Activated CD8-positive, alpha-beta T cell treated with anti-CD3 and anti-CD28 coated beads, Interleukin-2, amount 10 ng/mL, durations not matched to agents 7 days and 5 days (primary cell): ENCODE data around the gene POLE4. TPM values are rescaled to one million over a fixed set of nuclear protein-coding genes. Genes with fewer than 3 reads are reported as not detected.

Source experiments
- ATAC-seq: fragments of 150-1000 bp; cut with Tn5 transposase; one replicate; pipeline ENCODE4 v1.10.0; 2021; ENCODE audit warnings: moderate library complexity
- CTCF ChIA-PET: fragments of 350-600 bp; sonication (Branson Sonifier 250); formaldehyde crosslinking; loops from one replicate; lab custom pipeline; 2021; ENCODE audit warnings: antibody characterized with exemption; lab: Charles Lee
- POLR2A ChIA-PET: fragments of 350-600 bp; sonication (Branson Sonifier 250); formaldehyde crosslinking; loops from one replicate; lab custom pipeline; 2021; ENCODE audit warnings: antibody characterized with exemption; lab: Charles Lee
- DNase-seq: peaks from one replicate; pipeline ENCODE4 v3.0.0-alpha.2; 2020
- H3K27ac Mint-ChIP-seq: one replicate; pipeline ENCODE4 v1.8.0; 2021; ENCODE audit warnings: mild to moderate bottlenecking, mixed read lengths
- H3K27me3 Mint-ChIP-seq: one replicate; pipeline ENCODE4 v1.8.0; 2021; ENCODE audit warnings: low read depth, mixed read lengths
- H3K36me3 Mint-ChIP-seq: one replicate; pipeline ENCODE4 v1.8.0; 2021; ENCODE audit warnings: low read depth, mixed read lengths
- H3K4me1 Mint-ChIP-seq: one replicate; pipeline ENCODE4 v1.8.0; 2021; ENCODE audit warnings: low read depth, mixed read lengths
- H3K4me3 Mint-ChIP-seq: one replicate; pipeline ENCODE4 v1.8.0; 2021; ENCODE audit warnings: mild to moderate bottlenecking, mixed read lengths
- H3K9me3 Mint-ChIP-seq: one replicate; pipeline ENCODE4 v1.8.0; 2022; ENCODE audit warnings: mixed read lengths; ENCODE audit not compliant: insufficient read depth
- total RNA-seq, 2 experiments: library from RNA; stranded (reverse); gene quantifications; one replicate each; pipeline ENCODE4 v1.2.3, GENCODE V29; 2021

The POLE4 gene
- total RNA-seq, 2 experiments from 2014 or later: 44.5 to 45.7 TPM

DNA sequence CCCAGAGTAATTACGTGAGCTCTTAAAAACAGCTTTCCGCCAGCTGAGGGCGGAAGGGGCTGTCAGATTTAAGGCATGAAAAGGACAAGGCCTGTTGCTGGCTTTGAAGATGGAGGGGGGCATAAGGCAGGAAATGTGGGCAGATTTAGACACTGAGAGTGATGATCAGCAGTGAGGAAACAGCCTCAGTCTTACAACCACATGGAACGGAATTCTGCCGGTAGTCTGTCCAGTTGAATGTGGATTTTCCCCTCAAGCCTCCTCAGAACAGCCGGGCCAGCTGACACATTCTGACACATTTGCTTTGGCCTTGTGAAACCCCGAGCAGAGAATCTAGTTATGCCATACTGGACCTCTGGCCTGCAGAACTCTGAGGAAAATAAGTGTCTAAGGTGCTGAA lies 16.6 kb downstream of the POLE4 start:
- ChIA-PET POLR2A (no interaction called here), CTCF (interaction anchor here (0.6 kb wide), 1 partner anchor 33 kb away, joined by 4 read pairs; no protein-coding TSS in a partner anchor)
- H3K9me3 Mint-ChIP-seq: no peaks in the 10 kb centered on the region
- peaks cover 3% of the 10 kb centered on the region for H3K36me3 Mint-ChIP-seq
- no peaks in the 10 kb centered on the region for H3K4me1 Mint-ChIP-seq
- no peak overlapping the region for H3K4me3 Mint-ChIP-seq
- H3K27ac Mint-ChIP-seq: no peak overlapping the region
- DNase-seq: no peak
- H3K27me3 Mint-ChIP-seq: no peaks in the 10 kb centered on the region
- no peak for ATAC-seq

DNA sequence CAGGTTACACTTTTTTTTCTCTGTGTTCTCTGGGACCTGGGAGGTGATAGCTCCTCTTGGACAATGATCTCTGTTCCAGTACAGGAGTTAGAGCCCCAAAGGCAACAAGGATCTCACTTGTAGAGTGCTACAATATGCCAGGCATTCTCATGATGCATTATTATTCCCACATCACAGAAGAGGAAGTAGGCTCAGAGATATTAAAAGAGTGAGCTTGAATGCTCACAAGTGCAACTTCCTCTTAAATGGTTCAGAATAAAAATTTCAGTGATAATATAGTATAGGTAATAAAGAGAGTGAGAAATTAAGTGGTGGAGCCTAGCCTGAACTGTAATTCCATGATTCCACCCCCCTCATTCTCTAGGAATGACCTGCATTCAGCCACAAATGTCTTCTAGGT lies 21.4 kb downstream of the POLE4 start:
- DNase-seq (no peak), ATAC-seq (no peak)
- ChIA-PET CTCF (interaction anchor here (1.0 kb wide), 1 partner anchor 13 kb away, joined by 3 read pairs; no protein-coding TSS in a partner anchor), POLR2A (no interaction called here)
- no peaks in the 10 kb centered on the region for H3K4me1 Mint-ChIP-seq
- no peaks in the 10 kb centered on the region for H3K36me3 Mint-ChIP-seq
- no peak overlapping the region for H3K4me3 Mint-ChIP-seq
- H3K27ac Mint-ChIP-seq: no peak overlapping the region
- no peaks in the 10 kb centered on the region for H3K27me3 Mint-ChIP-seq
- no peaks in the 10 kb centered on the region for H3K9me3 Mint-ChIP-seq

DNA sequence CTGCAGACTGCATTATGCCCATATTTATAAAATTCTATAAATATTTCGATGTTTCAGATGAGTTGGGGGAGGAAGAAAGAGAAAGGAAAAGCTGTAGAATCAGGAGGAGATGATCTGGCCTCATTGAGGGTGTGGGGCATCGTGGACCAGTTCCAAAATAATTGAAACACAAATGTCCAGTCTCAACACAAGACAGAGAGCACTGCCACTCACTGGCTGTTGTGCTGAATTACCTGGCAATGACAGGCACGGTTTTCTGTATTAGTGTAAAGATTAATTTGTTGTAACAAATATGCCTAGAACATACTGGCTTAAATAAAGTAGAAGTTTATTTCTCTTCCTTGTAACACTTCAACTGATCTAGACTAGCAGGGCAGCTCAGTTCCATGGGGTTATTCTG lies 24.1 kb downstream of the POLE4 start:
- Mint-ChIP-seq H3K4me1 (no peaks in the 10 kb centered on the region), H3K27me3 (no peaks in the 10 kb centered on the region), H3K36me3 (no peaks in the 10 kb centered on the region), H3K9me3 (no peaks in the 10 kb centered on the region), H3K27ac (no peak overlapping the region), H3K4me3 (no peak overlapping the region)
- DNase-seq (no peak), ATAC-seq (no peak)
- ChIA-PET POLR2A (no interaction called here), CTCF (interaction anchor here (1.3 kb wide), 1 partner anchor 10 kb away, joined by 4 read pairs; no protein-coding TSS in a partner anchor)

DNA sequence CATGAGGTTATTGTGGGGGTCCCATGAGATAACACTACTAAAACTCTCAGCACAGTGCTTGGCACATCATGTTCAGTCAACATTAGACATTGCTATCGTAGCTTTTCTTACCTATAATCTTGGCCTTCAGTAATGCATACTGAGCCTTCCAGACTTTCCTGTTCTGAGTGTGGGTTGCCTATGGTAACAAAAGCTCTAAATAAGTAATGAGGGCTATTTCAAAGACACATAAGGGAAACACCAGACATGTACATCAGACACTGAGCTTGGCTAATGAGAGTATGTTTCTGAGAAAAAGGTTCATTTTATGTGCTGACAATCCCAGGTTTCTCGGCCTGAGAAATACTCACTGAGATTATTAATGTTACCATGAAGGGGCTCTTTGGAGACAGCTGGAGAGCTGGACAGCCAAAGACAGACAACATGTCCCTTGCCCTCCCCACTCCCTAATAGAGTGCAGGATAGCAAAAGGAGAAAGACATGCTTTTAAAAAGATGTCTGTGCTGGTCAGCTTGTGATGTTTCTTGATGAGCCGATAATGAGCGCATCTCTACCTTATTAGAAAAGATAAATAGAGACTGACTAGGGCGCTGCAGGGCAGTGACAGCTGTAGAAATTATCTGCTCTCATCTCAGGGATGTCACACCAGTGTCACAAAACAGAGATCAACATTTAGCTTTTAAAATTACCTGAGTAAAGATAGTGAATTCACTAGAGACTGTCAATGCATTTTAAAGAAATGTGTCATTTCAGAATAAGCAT lies 25.4 kb downstream of the POLE4 start:
- CTCF ChIA-PET: interaction anchor here (1.3 kb wide), 1 partner anchor 8 kb away, joined by 4 read pairs; no protein-coding TSS in a partner anchor
- POLR2A ChIA-PET: interaction anchor here (0.6 kb wide), 1 partner anchor 14 kb away, joined by 4 read pairs; no protein-coding TSS in a partner anchor
- no peaks in the 10 kb centered on the region for H3K9me3 Mint-ChIP-seq
- no peak overlapping the region for H3K4me3 Mint-ChIP-seq
- no peaks in the 10 kb centered on the region for H3K36me3 Mint-ChIP-seq
- H3K27me3 Mint-ChIP-seq: no peaks in the 10 kb centered on the region
- DNase-seq (no peak), ATAC-seq (no peak)
- no peaks in the 10 kb centered on the region for H3K4me1 Mint-ChIP-seq
- no peak overlapping the region for H3K27ac Mint-ChIP-seq

DNA sequence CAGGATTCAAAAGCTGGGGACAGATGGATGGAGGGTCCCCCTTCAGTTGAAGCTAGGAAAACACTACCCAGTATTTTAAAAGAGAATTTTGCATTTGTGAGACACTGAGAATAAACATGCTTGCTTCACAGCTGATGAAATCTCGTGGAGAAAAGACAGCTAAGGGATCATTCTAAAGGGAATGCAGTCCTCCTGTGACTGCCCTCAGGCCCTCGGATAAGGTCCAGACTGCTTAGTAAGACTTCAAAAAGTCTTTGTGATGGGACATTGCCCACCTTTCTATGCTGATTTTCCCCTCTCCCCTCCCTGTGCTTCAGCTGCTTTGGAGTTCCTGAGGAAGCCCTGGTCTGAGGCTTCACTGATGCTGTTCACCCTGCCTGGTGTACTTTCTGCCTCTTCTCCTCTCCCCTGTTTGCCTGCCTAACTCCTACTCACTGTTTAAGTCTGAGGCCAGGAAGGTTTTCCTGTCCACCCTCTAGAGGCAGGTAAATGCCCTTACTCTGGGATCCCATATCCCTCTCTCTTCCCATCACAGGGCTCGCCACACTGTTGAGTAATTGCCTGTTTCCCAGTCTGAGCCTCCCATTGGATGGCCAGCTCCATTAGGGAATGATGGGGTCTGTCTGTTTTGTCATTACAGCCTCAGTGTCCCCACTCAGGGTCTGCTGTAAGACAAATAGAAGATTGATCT lies 26.6 kb downstream of the POLE4 start:
- POLR2A ChIA-PET: no interaction called here
- Mint-ChIP-seq H3K4me1 (no peaks in the 10 kb centered on the region), H3K27me3 (no peaks in the 10 kb centered on the region), H3K27ac (no peak overlapping the region), H3K36me3 (no peaks in the 10 kb centered on the region), H3K4me3 (no peak overlapping the region), H3K9me3 (no peaks in the 10 kb centered on the region)
- CTCF ChIA-PET: no interaction called here
- DNase-seq (no peak), ATAC-seq (no peak)

DNA sequence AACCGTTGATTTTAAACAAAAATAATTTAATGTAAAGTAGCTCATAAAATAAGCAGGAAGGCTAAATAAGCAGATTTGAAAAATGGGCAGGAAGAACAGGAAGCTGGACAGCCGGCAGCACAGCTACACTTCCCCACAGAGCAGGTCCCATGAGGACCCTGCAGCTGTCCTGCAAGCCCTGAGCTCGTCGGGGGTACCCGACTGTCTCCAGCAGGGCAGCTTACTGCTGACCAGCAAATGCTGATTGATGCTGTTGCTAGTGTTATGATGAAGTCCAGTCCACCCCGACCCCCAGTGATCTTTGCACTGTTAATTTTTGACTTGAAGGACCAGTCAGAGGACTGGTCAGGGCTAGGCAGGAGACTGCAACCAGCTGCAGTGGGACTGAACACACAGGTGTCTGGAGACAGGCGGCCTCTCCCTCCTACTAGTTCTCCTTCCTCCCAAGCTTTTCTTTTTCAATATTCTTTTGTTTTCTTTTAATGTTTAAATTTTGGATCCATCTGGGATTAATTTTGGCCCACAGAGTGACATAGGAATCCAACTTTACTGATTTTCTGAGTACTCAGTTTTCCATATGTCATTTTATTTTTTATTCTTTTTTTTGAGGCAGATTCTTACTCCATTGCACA lies 27.7 kb downstream of the POLE4 start:
- Mint-ChIP-seq H3K9me3 (no peaks in the 10 kb centered on the region), H3K27ac (no peak overlapping the region), H3K27me3 (no peaks in the 10 kb centered on the region), H3K4me3 (no peak overlapping the region), H3K36me3 (no peaks in the 10 kb centered on the region), H3K4me1 (no peaks in the 10 kb centered on the region)
- CTCF ChIA-PET: no interaction called here
- no peak for ATAC-seq
- DNase-seq: no peak
- POLR2A ChIA-PET: no interaction called here

DNA sequence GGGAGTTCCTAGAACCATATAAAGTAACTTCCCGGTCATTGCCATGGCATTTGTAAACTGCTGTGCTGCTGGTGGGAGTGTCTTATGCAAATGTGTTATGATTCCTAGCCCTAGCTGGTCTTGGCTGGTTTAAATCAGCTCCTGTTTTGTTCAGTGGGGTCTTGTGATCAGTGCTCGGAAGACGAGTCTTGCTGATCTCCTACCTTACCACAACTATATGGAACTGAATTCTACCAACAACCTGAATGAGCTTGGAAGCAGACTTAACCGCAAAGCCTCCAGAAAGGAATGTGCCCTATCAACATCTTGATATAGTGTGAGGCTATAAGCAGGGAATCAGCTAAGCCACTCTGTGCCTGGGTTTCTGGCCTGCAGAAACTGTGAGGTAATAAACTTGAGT lies 33.5 kb downstream of the POLE4 start:
- ChIA-PET CTCF (interaction anchor here (1.4 kb wide), 1 partner anchor 9 kb away, joined by 4 read pairs; no protein-coding TSS in a partner anchor), POLR2A (interaction anchor here (0.9 kb wide), 1 partner anchor 9 kb away, joined by 3 read pairs; no protein-coding TSS in a partner anchor)
- H3K4me3 Mint-ChIP-seq: no peak overlapping the region
- no peaks in the 10 kb centered on the region for H3K27me3 Mint-ChIP-seq
- no peak overlapping the region for H3K27ac Mint-ChIP-seq
- H3K36me3 Mint-ChIP-seq: no peaks in the 10 kb centered on the region
- H3K4me1 Mint-ChIP-seq: no peaks in the 10 kb centered on the region
- ATAC-seq (no peak), DNase-seq (no peak)
- H3K9me3 Mint-ChIP-seq: no peaks in the 10 kb centered on the region

DNA sequence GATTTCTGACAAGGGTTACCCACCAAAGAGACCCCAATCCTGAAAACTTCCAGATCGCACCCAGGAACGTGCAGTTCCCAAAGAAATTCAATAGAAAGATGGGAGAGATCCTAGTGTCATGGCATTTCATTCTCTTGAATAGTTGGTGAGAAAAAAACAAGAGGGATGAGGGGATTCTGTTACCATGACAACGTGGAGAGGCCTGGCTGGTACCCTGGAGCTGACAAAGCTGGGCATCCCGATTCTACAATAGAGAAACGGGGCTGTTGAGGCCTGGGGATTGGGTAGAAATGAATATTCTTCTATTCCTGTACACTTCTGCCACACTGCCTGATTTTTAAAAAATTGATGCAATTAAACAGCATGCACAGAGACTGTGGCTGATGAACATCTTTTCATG lies 41.0 kb downstream of the POLE4 start:
- Mint-ChIP-seq H3K4me1 (no peaks in the 10 kb centered on the region), H3K4me3 (no peak overlapping the region), H3K36me3 (no peaks in the 10 kb centered on the region), H3K27me3 (no peaks in the 10 kb centered on the region), H3K9me3 (no peaks in the 10 kb centered on the region), H3K27ac (no peak overlapping the region)
- POLR2A ChIA-PET: no interaction called here
- no peak for DNase-seq
- CTCF ChIA-PET: no interaction called here
- no peak for ATAC-seq

DNA sequence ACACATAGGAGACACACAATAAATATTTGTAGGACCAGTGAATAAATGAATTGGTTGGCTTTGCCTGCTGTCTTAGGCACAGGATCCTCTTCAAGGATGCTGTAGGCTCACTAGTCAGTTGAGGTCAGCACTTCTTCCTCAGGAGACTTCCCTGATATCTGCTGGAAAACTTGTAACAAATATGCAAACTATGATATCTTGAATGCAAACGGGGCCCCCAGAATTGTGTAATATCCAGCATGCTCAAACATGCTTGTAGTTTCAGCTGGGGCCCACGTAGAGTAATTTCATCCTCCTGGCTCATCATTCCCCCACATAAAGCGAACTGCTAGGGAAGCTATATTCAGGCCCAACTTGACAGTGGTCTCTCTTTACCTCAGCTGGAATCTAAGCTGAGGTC lies 43.6 kb downstream of the POLE4 start:
- no peak for ATAC-seq
- H3K9me3 Mint-ChIP-seq: no peaks in the 10 kb centered on the region
- CTCF ChIA-PET: interaction anchor here (1.1 kb wide), 1 partner anchor 10 kb away, joined by 3 read pairs; no protein-coding TSS in a partner anchor
- no peaks in the 10 kb centered on the region for H3K4me1 Mint-ChIP-seq
- no peaks in the 10 kb centered on the region for H3K27me3 Mint-ChIP-seq
- no peak overlapping the region for H3K4me3 Mint-ChIP-seq
- POLR2A ChIA-PET: no interaction called here
- H3K27ac Mint-ChIP-seq: no peak overlapping the region
- H3K36me3 Mint-ChIP-seq: no peaks in the 10 kb centered on the region
- no peak for DNase-seq

DNA sequence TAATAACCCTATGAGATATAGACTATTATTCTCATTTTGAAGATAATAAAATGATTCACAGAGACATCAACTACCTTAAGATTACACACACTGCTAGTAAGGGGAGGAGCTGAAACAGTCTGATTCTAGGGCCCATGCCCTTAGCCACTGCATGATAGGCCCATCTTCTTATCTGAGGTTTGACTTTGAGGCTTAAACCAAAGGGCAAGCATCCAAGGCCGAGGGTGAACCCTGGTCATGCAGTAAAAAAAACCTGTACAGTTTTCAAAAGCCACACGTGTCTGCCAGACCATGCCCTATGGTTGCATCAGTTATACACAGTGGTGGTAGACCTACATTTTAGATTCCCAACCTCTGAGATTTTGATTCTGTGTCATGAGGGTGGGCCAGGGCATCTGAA lies 44.8 kb downstream of the POLE4 start:
- no peak overlapping the region for H3K4me3 Mint-ChIP-seq
- DNase-seq (no peak), ATAC-seq (no peak)
- no peaks in the 10 kb centered on the region for H3K4me1 Mint-ChIP-seq
- no peaks in the 10 kb centered on the region for H3K36me3 Mint-ChIP-seq
- ChIA-PET POLR2A (no interaction called here), CTCF (no interaction called here)
- no peak overlapping the region for H3K27ac Mint-ChIP-seq
- no peaks in the 10 kb centered on the region for H3K9me3 Mint-ChIP-seq
- no peaks in the 10 kb centered on the region for H3K27me3 Mint-ChIP-seq

DNA sequence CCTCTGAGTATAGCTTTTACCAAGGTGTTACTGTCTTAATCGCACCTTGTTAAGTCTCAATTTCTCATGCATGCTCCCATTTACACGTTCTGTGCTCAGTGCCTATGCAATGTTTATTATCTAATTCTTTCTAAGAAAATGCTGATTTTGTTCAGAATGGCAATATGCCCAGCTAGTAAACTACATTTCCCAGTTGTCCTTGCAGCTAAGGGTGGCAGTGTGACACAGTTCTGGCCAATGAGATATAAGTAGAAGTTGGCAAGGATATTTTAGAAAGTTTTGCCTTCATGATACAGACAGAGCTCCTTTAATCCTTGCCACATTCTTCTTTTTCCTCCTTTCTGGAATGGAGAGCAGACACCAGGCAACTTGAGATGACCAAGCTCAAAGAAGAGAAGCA lies 45.3 kb downstream of the POLE4 start:
- ChIA-PET POLR2A (no interaction called here), CTCF (no interaction called here)
- ATAC-seq: no peak

DNA sequence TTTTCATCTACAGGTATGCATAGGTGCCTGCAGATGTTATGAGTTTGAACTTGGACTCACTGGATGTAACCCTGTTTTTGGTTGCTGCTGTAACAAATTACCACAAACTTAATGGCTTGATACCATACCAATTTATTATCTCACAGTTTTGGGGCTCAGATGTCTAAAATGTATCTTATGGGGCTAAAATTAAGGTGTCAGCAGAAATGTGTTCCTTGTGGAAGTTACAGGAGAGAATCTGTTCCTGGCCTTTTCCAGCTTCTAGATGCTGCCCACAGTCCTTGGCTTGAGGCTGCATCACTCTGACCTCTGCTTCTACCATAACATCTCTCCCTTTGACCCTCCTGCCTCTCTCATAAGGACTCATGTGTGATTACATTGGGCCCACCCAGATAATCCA lies 47.6 kb downstream of the POLE4 start:
- ATAC-seq (no peak), DNase-seq (no peak)
- ChIA-PET CTCF (no interaction called here), POLR2A (no interaction called here)
- Mint-ChIP-seq H3K27ac (no peak overlapping the region), H3K4me3 (no peak overlapping the region), H3K27me3 (no peaks in the 10 kb centered on the region), H3K36me3 (no peaks in the 10 kb centered on the region), H3K4me1 (no peaks in the 10 kb centered on the region), H3K9me3 (no peaks in the 10 kb centered on the region)

More for the DNA sequence above, 45.3 kb downstream of the POLE4 start:
- Mint-ChIP-seq H3K27ac (no peak overlapping the region), H3K36me3 (no peaks in the 10 kb centered on the region), H3K4me1 (no peaks in the 10 kb centered on the region), H3K9me3 (no peaks in the 10 kb centered on the region), H3K4me3 (no peak overlapping the region), H3K27me3 (no peaks in the 10 kb centered on the region)
- DNase-seq: no peak
